Breast epithelium (tissue), 4 donors: ENCODE results near the gene BIN1. TPM values are rescaled to one million over a fixed set of nuclear protein-coding genes. Genes with fewer than 3 reads are reported as not detected.

Experiments
- DNase-seq, 2 donors: peaks; one replicate each; pipeline ENCODE4 v3.0.0-alpha.2; 2019; ENCODE audit warnings: low spot score in 2 of 2
- H3K27ac ChIP-seq, 2 donors: fragments of 200-600 bp; sonication (generic) in 1 of 2; one replicate each; pipeline ENCODE4 v1.5.1; 2016 to 2019; ENCODE audit warnings: mild to moderate bottlenecking in 1 of 2
- H3K27me3 ChIP-seq, 2 donors: fragments of 200-600 bp; sonication (generic) in 1 of 2; one replicate each; pipeline versions ENCODE4 v1.5.1 to v1.6.0; 2017 to 2019; ENCODE audit warnings: control low read depth in 1 of 2, mild to moderate bottlenecking in 1 of 2
- H3K36me3 ChIP-seq: fragments of 200-600 bp; one replicate; pipeline ENCODE4 v1.5.1; 2019
- H3K4me1 ChIP-seq, 2 donors: fragments of 200-600 bp; sonication (generic); one replicate each; pipeline ENCODE4 v1.5.1; 2016 to 2019; ENCODE audit warnings: control low read depth in 1 of 2
- H3K4me3 ChIP-seq, 3 donors: fragments of 200-600 bp; sonication (generic); 1 replicate in 2 of 3; 2 replicates in 1 of 3; pipeline ENCODE4 v1.5.1; 2016 to 2019; ENCODE audit warnings: mild to moderate bottlenecking in 3 of 3, moderate library complexity in 2 of 3
- H3K9me3 ChIP-seq, 2 donors: fragments of 200-600 bp; sonication (generic) in 1 of 2; one replicate each; pipeline ENCODE4 v1.5.1; 2016 to 2019; ENCODE audit warnings: control low read depth in 1 of 2
- CTCF ChIP-seq, 3 donors: fragments of 450-650 bp; IDR thresholded peaks; one replicate each; pipeline ENCODE4 v1.5.1; 2016 to 2017; ENCODE audit warnings: antibody characterized with exemption in 3 of 3, mild to moderate bottlenecking in 3 of 3, moderate library complexity in 3 of 3
- POLR2A ChIP-seq: fragments of 450-650 bp; IDR thresholded peaks from one replicate; pipeline ENCODE4 v1.6.1; 2016; ENCODE audit warnings: antibody characterized with exemption, mild to moderate bottlenecking, moderate library complexity
- POLR2AphosphoS5 ChIP-seq, 3 donors: sonication (generic); formaldehyde crosslinking; IDR thresholded peaks; one replicate each; pipeline ENCODE4 v1.6.1; 2017; ENCODE audit warnings: antibody characterized with exemption in 3 of 3
- intact Hi-C: fragments of 100-400 bp; cut with DNase I; formaldehyde crosslinking; loops from one replicate; pipeline ENCODE4 v1.15.1; 2023; ENCODE audit warnings: low total_unique reads
- total RNA-seq, 3 donors: library from RNA; depleted of rRNA; stranded (reverse); fragments of >200 nt; gene quantifications; one replicate each; pipeline ENCODE4 v1.1.0, GENCODE V29; 2016

Gene BIN1
- total RNA-seq, 3 donors from 2014 or later: 30.1 to 74.4 (median 59.3) TPM

- peak in 1 of 3 donors; percentile 33 for TF ChIP-seq POLR2AphosphoS5 (IDR thresholded peaks at IDR 0.05)
- TF ChIP-seq CTCF (IDR thresholded peaks at IDR 0.05): peak; percentile 37 to 50 (median 41)
- no peak for TF ChIP-seq POLR2A
- intact Hi-C loops: no loop called here
- Histone ChIP-seq H3K27ac (peak overlapping the region; percentile 66 to 90), H3K36me3 (no peaks in the 10 kb centered on the region), H3K4me3 (no peak overlapping the region), H3K9me3 (no peaks in the 10 kb centered on the region), H3K4me1 (peaks cover 0 to 9% of the 10 kb centered on the region in 2 donors), H3K27me3 (no peaks in the 10 kb centered on the region)
- DNase-seq: no peak
Observed at GRCh38 chr2:127067620-127068350, 39.2 kb downstream of the BIN1 start.

GRCh38 chr2:127066942-127067341, 40.0 kb downstream of the BIN1 start:
- TF ChIP-seq POLR2AphosphoS5 (IDR thresholded peaks at IDR 0.05): peak in 2 of 3 donors; percentile 32 to 35
- no peak for TF ChIP-seq CTCF (IDR thresholded peaks at IDR 0.05)
- TF ChIP-seq POLR2A: no peak
- Histone ChIP-seq H3K4me1 (peaks cover 0 to 9% of the 10 kb centered on the region in 2 donors), H3K9me3 (no peaks in the 10 kb centered on the region), H3K27me3 (no peaks in the 10 kb centered on the region), H3K36me3 (no peaks in the 10 kb centered on the region), H3K27ac (peak overlapping the region; percentile 74 to 90), H3K4me3 (no peak overlapping the region)
- intact Hi-C loops: no loop called here
- no peak for DNase-seq

- DNase-seq: no peak
- H3K36me3 ChIP-seq: no peaks in the 10 kb centered on the region
- no peaks in the 10 kb centered on the region for H3K27me3 ChIP-seq
- TF ChIP-seq CTCF (IDR thresholded peaks at IDR 0.05) (no peak), POLR2A (no peak), POLR2AphosphoS5 (IDR thresholded peaks at IDR 0.05) (no peak)
- peaks cover 0 to 9% of the 10 kb centered on the region in 2 donors for H3K4me1 ChIP-seq
- intact Hi-C loops: no loop called here
- peak overlapping the region; percentile 74 to 87 for H3K27ac ChIP-seq
- H3K4me3 ChIP-seq: no peak overlapping the region
- H3K9me3 ChIP-seq: no peaks in the 10 kb centered on the region
Observed at GRCh38 chr2:127065940-127066318, 41.0 kb downstream of the BIN1 start.

GRCh38 chr2:127065299-127065939, 41.5 kb downstream of the BIN1 start:
- intact Hi-C loops: no loop called here
- no peaks in the 10 kb centered on the region for H3K36me3 ChIP-seq
- H3K4me1 ChIP-seq: peaks cover 0 to 9% of the 10 kb centered on the region in 2 donors
- H3K27ac ChIP-seq: peak overlapping the region; percentile 74 to 87
- no peaks in the 10 kb centered on the region for H3K27me3 ChIP-seq
- no peak for DNase-seq
- no peaks in the 10 kb centered on the region for H3K9me3 ChIP-seq
- no peak for TF ChIP-seq POLR2A
- TF ChIP-seq CTCF (IDR thresholded peaks at IDR 0.05): no peak
- no peak for TF ChIP-seq POLR2AphosphoS5 (IDR thresholded peaks at IDR 0.05)
- peak overlapping the region in 1 of 3 donors; percentile 51 for H3K4me3 ChIP-seq

GRCh38 chr2:127064642-127065250, 42.2 kb downstream of the BIN1 start:
- H3K27ac ChIP-seq: peak overlapping the region; percentile 74 to 87
- peak; percentile 25 to 78 (median 36) for TF ChIP-seq POLR2AphosphoS5 (IDR thresholded peaks at IDR 0.05)
- TF ChIP-seq POLR2A: no peak
- peaks cover 0 to 9% of the 10 kb centered on the region in 2 donors for H3K4me1 ChIP-seq
- no peaks in the 10 kb centered on the region for H3K27me3 ChIP-seq
- H3K4me3 ChIP-seq: peak overlapping the region in 1 of 3 donors; percentile 51
- intact Hi-C loops: no loop called here
- H3K9me3 ChIP-seq: no peaks in the 10 kb centered on the region
- peak; percentile 65 to 67 for DNase-seq
- H3K36me3 ChIP-seq: no peaks in the 10 kb centered on the region
